LHCN-M2 (cell line): Measurements from ENCODE around the gene KLF9. TPM values are rescaled to one million over a fixed set of nuclear protein-coding genes. Genes with fewer than 3 reads are reported as not detected.
"Not testable (repeated sequence)": the region's sequence is repeated elsewhere in the genome, so short reads cannot be mapped to it uniquely, and the experiment has no call there.

Experiments
- DNase-seq: peaks from one replicate; pipeline ENCODE4 v3.0.0-alpha.2; 2012; ENCODE audit warnings: low read depth
- total RNA-seq: library from RNA; depleted of rRNA; stranded (reverse); fragments of >200 nt; gene quantifications from 2 replicates; pipeline ENCODE4 v1.2.3, GENCODE V29; 2014

KLF9 gene
- total RNA-seq, 1 experiment from 2014 or later: 36.5 TPM

GRCh38 chr9:70405808-70406433 lies 8.5 kb downstream of the KLF9 start:
- DNase-seq: peak; percentile 33

- DNase-seq: no peak
Observed at GRCh38 chr9:70404261-70404660, 10.2 kb downstream of the KLF9 start.

GRCh38 chr9:70403618-70404025 lies 10.8 kb downstream of the KLF9 start:
- DNase-seq: peak; percentile 48

GRCh38 chr9:70403166-70403565 lies 11.3 kb downstream of the KLF9 start:
- peak; percentile 68 for DNase-seq

- no peak for DNase-seq
Observed at GRCh38 chr9:70402213-70402612, 12.2 kb downstream of the KLF9 start.

GRCh38 chr9:70401241-70401640 lies 13.2 kb downstream of the KLF9 start:
- not testable (repeated sequence) for DNase-seq

- DNase-seq: no peak
Observed at GRCh38 chr9:70400107-70400892, 14.2 kb downstream of the KLF9 start.

GRCh38 chr9:70399141-70399540 lies 15.3 kb downstream of the KLF9 start:
- DNase-seq: no peak

- DNase-seq: no peak
Observed at GRCh38 chr9:70398145-70398556, 16.3 kb downstream of the KLF9 start.

- DNase-seq: no peak
Observed at GRCh38 chr9:70395652-70396051, 18.8 kb downstream of the KLF9 start.

- no peak for DNase-seq
Observed at GRCh38 chr9:70392850-70393249, 21.6 kb downstream of the KLF9 start.

GRCh38 chr9:70392189-70392588 lies 22.3 kb downstream of the KLF9 start:
- DNase-seq: no peak

GRCh38 chr9:70390933-70391341 lies 23.5 kb downstream of the KLF9 start:
- DNase-seq: peak; percentile 31

- DNase-seq: peak; percentile 49
Observed at GRCh38 chr9:70389621-70390266, 24.7 kb downstream of the KLF9 start.

GRCh38 chr9:70389188-70389587 lies 25.3 kb downstream of the KLF9 start:
- DNase-seq: no peak

GRCh38 chr9:70387663-70388062 lies 26.8 kb downstream of the KLF9 start:
- DNase-seq: no peak

- no peak for DNase-seq
Observed at GRCh38 chr9:70385426-70385825, 29.0 kb downstream of the KLF9 start.

- DNase-seq: no peak
Observed at GRCh38 chr9:70382709-70383605, 31.5 kb downstream of the KLF9 start.

- DNase-seq: no peak
Observed at GRCh38 chr9:70382046-70382708, 32.3 kb downstream of the KLF9 start.

- no peak for DNase-seq
Observed at GRCh38 chr9:70374962-70375618, 39.4 kb downstream of the KLF9 start.
